Measurements from ENCODE around the gene MEGF11.

The MEGF11 gene

GRCh38 chr15:66253418-66254088, at the start of gene MEGF11:
TSS of gene MEGF11 (minus strand) at chr15:66253750. CDS start at chr15:66128403, 125,347 bp downstream.
- DNase-seq, result no peak

GRCh38 chr15:66302489-66303278, 49.1 kb upstream of the MEGF11 start:
- DNase-seq, result no peak

- DNase-seq, result no peak
These were observed 45.3 kb upstream of the MEGF11 start for GRCh38 chr15:66298803-66299251.

GRCh38 chr15:66296186-66296585, 42.6 kb upstream of the MEGF11 start:
- no peak for DNase-seq

GRCh38 chr15:66294932-66295235, 41.3 kb upstream of the MEGF11 start:
- DNase-seq, result no peak

GRCh38 chr15:66294157-66294931, 40.8 kb upstream of the MEGF11 start:
- peak; percentile 76 for DNase-seq

- DNase-seq, result peak; percentile 46
These were observed 40.0 kb upstream of the MEGF11 start, which contains the start of gene DIS3L for GRCh38 chr15:66293419-66294156. TSS of gene DIS3L (plus strand) at chr15:66293568. CDS start at chr15:66293597, 29 bp downstream.

- peak; percentile 46 for DNase-seq
These were observed 39.2 kb upstream of the MEGF11 start for GRCh38 chr15:66292571-66293418.

- DNase-seq, result no peak
These were observed 38.4 kb upstream of the MEGF11 start for GRCh38 chr15:66291816-66292570.

GRCh38 chr15:66290518-66290917, 37.0 kb upstream of the MEGF11 start:
- DNase-seq, result no peak

- DNase-seq, result no peak
These were observed 36.5 kb upstream of the MEGF11 start for GRCh38 chr15:66290007-66290406.

- DNase-seq, result no peak
These were observed 35.1 kb upstream of the MEGF11 start for GRCh38 chr15:66288551-66289185.

- DNase-seq, result no peak
These were observed 34.5 kb upstream of the MEGF11 start for GRCh38 chr15:66288093-66288492.

GRCh38 chr15:66287461-66288057, 34.0 kb upstream of the MEGF11 start:
- DNase-seq, result peak; percentile 21

GRCh38 chr15:66285533-66286280, 32.2 kb upstream of the MEGF11 start:
- DNase-seq, result no peak

GRCh38 chr15:66284271-66284670, 30.7 kb upstream of the MEGF11 start:
- DNase-seq, result no peak

- no peak for DNase-seq
These were observed 25.1 kb upstream of the MEGF11 start for GRCh38 chr15:66278671-66279070.

GRCh38 chr15:66278056-66278455, 24.5 kb upstream of the MEGF11 start:
- no peak for DNase-seq

GRCh38 chr15:66276546-66276945, 23.0 kb upstream of the MEGF11 start:
- no peak for DNase-seq
